Ishikawa (cell line): ENCODE measurements around the gene DKK3.
A peak's percentile ranks its signal among the peaks of the same experiment; 100 is the strongest.

Source experiments
- CEBPB ChIP-seq: IDR thresholded peaks from 2 replicates; pipeline ENCODE4 v1.6.1; 2012
- EGR1 ChIP-seq: IDR thresholded peaks from 2 replicates; pipeline ENCODE4 v1.6.1; 2012
- EP300 ChIP-seq: IDR thresholded peaks from 2 replicates; pipeline ENCODE4 v1.6.1; 2012; ENCODE audit warnings: borderline replicate concordance
- RAD21 ChIP-seq: IDR thresholded peaks from 2 replicates; pipeline ENCODE4 v1.6.1; 2012; ENCODE audit warnings: low read depth
- TAF1 ChIP-seq: IDR thresholded peaks from 2 replicates; pipeline ENCODE4 v1.6.1; 2012; ENCODE audit warnings: low read depth, mild to moderate bottlenecking
- YY1 ChIP-seq: IDR thresholded peaks from 2 replicates; pipeline ENCODE4 v1.6.1; 2012; ENCODE audit warnings: low read depth
- TF ChIP-seq, protein P1 (sequence below): IDR thresholded peaks from 2 replicates; pipeline ENCODE4 v1.6.1; 2012
- TF ChIP-seq, protein P2 (sequence below): IDR thresholded peaks from 2 replicates; pipeline ENCODE4 v1.6.1; 2012; ENCODE audit warnings: low read depth, mild to moderate bottlenecking

DNA sequence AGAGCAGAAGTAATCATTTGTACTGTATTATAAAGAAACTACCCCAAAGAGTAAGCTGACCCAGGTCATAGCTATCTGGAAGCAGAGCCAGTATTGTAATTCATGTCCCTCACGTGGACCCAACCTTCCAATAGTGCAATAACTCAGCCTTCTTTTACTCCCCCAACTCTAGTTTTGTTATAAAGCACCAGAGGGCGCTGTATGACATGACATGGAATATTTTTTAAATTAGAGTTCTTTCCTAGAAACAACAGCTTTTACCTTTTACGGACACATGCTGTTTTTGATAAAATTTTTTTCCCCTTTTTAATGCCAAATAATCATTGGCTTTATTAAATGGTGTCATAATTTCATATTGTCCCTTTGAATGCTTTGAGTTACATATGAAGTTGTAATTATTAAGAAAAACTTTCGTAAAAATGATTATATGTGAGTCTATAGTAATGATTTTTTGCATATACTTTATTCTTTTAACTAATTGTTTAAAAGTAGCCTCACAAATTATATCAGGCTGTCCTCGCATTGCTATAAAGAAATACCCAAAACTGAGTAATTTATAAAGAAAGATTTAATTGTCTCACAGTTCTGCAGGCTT, 76.9 kb downstream of the DKK3 start:
- TF ChIP-seq, protein P1, sequence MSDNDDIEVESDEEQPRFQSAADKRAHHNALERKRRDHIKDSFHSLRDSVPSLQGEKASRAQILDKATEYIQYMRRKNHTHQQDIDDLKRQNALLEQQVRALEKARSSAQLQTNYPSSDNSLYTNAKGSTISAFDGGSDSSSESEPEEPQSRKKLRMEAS, result no peak
- TF ChIP-seq, protein P2, sequence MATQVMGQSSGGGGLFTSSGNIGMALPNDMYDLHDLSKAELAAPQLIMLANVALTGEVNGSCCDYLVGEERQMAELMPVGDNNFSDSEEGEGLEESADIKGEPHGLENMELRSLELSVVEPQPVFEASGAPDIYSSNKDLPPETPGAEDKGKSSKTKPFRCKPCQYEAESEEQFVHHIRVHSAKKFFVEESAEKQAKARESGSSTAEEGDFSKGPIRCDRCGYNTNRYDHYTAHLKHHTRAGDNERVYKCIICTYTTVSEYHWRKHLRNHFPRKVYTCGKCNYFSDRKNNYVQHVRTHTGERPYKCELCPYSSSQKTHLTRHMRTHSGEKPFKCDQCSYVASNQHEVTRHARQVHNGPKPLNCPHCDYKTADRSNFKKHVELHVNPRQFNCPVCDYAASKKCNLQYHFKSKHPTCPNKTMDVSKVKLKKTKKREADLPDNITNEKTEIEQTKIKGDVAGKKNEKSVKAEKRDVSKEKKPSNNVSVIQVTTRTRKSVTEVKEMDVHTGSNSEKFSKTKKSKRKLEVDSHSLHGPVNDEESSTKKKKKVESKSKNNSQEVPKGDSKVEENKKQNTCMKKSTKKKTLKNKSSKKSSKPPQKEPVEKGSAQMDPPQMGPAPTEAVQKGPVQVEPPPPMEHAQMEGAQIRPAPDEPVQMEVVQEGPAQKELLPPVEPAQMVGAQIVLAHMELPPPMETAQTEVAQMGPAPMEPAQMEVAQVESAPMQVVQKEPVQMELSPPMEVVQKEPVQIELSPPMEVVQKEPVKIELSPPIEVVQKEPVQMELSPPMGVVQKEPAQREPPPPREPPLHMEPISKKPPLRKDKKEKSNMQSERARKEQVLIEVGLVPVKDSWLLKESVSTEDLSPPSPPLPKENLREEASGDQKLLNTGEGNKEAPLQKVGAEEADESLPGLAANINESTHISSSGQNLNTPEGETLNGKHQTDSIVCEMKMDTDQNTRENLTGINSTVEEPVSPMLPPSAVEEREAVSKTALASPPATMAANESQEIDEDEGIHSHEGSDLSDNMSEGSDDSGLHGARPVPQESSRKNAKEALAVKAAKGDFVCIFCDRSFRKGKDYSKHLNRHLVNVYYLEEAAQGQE, result no peak
- TF ChIP-seq EGR1 (no peak), TAF1 (no peak), CEBPB (no peak), RAD21 (peak; percentile 74), YY1 (no peak), EP300 (no peak)
